Measurements from ENCODE around the gene PAX6. TPM values are rescaled to one million over a fixed set of nuclear protein-coding genes. Genes with fewer than 3 reads are reported as not detected.
A peak's percentile ranks its signal among the peaks of the same experiment; 100 is the strongest.

PAX6 gene
- total RNA-seq, 4 donors from 2014 or later, result 0.08 to 1.1 (median 0.55) TPM

DNA sequence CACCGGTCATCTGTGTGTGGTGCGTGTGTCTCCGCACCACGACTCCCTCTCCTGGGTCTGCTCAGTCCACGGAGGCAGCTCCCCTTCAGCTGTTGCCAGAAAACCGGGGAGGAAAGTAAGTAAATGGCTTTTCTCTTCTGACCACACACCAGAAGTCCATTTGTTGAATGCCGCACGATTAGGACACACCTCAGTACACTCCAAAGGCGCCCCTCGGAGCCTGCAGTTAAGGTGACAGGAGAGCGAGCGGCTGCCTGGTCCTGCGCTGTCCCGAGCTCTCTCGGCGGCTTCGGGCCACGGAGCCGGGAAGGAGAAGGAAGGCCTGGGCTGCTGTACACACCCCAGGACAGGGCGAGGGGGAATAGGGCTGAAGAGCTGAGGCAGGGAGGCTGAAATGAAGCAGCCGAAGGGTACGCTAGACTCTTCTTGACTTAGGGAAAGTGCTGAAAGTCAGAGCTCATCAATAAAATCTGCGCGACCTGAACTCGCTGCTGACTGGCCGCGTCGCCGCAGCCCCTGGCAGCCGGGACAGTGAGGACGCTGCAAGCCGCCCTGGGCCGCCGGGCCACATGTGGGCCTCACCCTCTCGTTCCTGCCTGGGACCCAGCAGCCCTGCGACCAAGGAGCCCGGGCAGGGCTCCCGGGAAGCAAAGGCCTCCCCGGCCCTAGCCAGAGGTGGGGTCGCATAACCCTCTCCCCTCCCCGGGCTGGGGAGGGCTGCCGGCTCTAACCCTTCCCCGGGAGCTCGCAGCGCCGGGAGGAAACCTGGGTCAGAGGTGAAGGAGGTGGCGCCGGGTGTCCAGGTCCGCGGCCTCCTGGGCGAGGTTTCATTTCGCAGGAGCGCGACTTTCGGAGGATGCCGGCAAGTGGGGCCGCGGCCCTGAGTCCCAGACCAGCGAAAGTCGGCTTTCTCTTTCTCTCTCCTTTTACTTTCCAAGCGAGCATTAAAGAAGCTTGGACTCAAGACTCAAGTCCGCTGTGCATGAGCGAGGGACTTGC lies 1.6 kb upstream of the PAX6 start:
- peaks cover 100% of the 10 kb centered on the region for H3K27me3 ChIP-seq
- ATAC-seq, result no peak
- no peak overlapping the region for H3K27ac ChIP-seq
- no peaks in the 10 kb centered on the region for H3K36me3 ChIP-seq
- WGBS, 2 donors (ENCODE audit: low coverage in 1 of 2), result 15 to 25% methylated on average over 4 to 13 of the region's 63 CpGs
- H3K4me3 ChIP-seq, result peak overlapping the region in 1 of 2 donors; percentile 52
- no peak for TF ChIP-seq POLR2A (IDR thresholded peaks at IDR 0.05)
- TF ChIP-seq POLR2AphosphoS5 (IDR thresholded peaks at IDR 0.05), result no peak
- no peak for TF ChIP-seq EP300 (IDR thresholded peaks at IDR 0.05)
- TF ChIP-seq, protein P1, sequence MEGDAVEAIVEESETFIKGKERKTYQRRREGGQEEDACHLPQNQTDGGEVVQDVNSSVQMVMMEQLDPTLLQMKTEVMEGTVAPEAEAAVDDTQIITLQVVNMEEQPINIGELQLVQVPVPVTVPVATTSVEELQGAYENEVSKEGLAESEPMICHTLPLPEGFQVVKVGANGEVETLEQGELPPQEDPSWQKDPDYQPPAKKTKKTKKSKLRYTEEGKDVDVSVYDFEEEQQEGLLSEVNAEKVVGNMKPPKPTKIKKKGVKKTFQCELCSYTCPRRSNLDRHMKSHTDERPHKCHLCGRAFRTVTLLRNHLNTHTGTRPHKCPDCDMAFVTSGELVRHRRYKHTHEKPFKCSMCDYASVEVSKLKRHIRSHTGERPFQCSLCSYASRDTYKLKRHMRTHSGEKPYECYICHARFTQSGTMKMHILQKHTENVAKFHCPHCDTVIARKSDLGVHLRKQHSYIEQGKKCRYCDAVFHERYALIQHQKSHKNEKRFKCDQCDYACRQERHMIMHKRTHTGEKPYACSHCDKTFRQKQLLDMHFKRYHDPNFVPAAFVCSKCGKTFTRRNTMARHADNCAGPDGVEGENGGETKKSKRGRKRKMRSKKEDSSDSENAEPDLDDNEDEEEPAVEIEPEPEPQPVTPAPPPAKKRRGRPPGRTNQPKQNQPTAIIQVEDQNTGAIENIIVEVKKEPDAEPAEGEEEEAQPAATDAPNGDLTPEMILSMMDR (IDR thresholded peaks at IDR 0.05), result no peak
- H3K9me3 ChIP-seq, result no peaks in the 10 kb centered on the region
- H3K4me1 ChIP-seq, result peaks cover 0 to 86% (median 75%) of the 10 kb centered on the region in 3 donors

DNA sequence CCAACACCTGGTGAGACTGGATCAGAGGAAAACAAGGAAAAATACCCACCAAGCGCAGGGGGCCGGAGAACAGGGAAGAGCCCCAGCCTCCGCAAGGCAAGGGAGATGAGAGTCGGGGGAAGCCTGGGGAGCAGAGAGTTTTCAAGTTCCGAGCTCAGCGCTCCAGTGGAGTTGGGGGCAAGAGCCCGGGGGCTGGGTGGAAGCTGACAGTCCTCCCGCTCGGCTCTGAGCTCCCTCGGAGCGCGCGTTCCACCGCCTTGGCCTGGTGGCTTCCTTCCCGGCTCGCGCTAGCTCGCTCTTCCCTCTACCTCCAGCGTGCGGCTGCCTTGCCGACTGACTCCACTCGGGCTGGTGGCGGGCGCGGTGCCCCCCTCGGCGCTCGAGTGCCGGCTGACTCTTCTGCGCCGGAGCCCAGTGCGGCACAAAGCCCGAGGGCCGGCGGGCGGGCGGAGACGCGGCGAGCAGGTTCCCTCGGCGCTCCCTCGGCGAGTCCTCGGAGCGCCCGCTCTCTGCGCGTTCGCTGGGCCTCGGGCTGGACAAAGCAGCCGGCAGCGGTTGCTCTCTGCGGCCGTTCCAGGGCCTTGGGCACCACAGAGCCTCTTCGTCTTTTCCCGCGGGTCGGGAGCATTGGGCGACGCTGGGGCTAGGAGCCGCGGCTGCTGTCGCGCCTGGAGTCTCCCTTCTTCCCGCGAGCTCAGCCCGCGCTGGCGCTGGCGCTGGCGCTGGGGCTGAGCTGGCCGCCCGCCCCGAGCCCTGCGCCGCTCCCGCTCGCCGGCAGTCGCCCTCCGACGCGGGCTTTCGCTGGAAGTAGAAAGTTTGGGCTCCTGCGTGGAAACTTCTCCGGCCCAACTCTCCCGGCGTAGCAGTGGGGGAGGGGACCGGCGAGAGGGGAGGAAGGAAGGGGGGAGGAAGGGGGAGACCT lies 1.0 kb downstream of the PAX6 start:
- WGBS, 2 donors (ENCODE audit: low coverage in 1 of 2), result 10% methylated on average over 6 of the region's 91 CpGs; no CpG with 5 or more reads in 1 of the 2 donors
- H3K9me3 ChIP-seq, result no peaks in the 10 kb centered on the region
- peaks cover 100% of the 10 kb centered on the region for H3K27me3 ChIP-seq
- H3K27ac ChIP-seq, result no peak overlapping the region
- H3K4me1 ChIP-seq, result peaks cover 0 to 76% (median 57%) of the 10 kb centered on the region in 3 donors
- no peaks in the 10 kb centered on the region for H3K36me3 ChIP-seq
- peak; percentile 19 for ATAC-seq
- H3K4me3 ChIP-seq, result peak overlapping the region; percentile 8 to 52
- TF ChIP-seq EP300 (IDR thresholded peaks at IDR 0.05) (no peak), POLR2A (IDR thresholded peaks at IDR 0.05) (no peak), POLR2AphosphoS5 (IDR thresholded peaks at IDR 0.05) (no peak)
- TF ChIP-seq, protein P1 (IDR thresholded peaks at IDR 0.05), result no peak

DNA sequence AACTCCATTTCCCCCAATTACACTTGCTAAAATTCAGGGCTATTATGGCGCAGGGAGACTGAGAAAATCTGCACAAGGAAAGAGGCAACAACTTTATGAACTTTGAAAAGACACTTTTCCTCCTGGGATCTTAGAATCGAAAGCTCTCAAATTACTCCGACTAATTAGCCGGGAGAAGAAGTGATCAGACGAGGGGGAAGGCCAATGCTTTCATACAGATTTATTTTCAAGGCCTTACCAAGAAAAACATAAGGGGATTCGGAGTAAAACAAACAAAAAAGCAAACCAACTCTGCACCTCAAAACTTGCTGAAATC lies 1.6 kb downstream of the PAX6 start:
- H3K27me3 ChIP-seq, result peaks cover 100% of the 10 kb centered on the region
- H3K9me3 ChIP-seq, result no peaks in the 10 kb centered on the region
- TF ChIP-seq POLR2A (IDR thresholded peaks at IDR 0.05) (no peak), EP300 (IDR thresholded peaks at IDR 0.05) (no peak)
- TF ChIP-seq, protein P1 (IDR thresholded peaks at IDR 0.05), result no peak
- 30 to 38% methylated on average over 5 to 6 of the region's 6 CpGs for WGBS, 2 donors (ENCODE audit: low coverage in 1 of 2)
- no peak overlapping the region for H3K27ac ChIP-seq
- peaks cover 0 to 76% (median 56%) of the 10 kb centered on the region in 3 donors for H3K4me1 ChIP-seq
- H3K36me3 ChIP-seq, result no peaks in the 10 kb centered on the region
- H3K4me3 ChIP-seq, result peak overlapping the region in 1 of 2 donors; percentile 52
- ATAC-seq, result no peak

DNA sequence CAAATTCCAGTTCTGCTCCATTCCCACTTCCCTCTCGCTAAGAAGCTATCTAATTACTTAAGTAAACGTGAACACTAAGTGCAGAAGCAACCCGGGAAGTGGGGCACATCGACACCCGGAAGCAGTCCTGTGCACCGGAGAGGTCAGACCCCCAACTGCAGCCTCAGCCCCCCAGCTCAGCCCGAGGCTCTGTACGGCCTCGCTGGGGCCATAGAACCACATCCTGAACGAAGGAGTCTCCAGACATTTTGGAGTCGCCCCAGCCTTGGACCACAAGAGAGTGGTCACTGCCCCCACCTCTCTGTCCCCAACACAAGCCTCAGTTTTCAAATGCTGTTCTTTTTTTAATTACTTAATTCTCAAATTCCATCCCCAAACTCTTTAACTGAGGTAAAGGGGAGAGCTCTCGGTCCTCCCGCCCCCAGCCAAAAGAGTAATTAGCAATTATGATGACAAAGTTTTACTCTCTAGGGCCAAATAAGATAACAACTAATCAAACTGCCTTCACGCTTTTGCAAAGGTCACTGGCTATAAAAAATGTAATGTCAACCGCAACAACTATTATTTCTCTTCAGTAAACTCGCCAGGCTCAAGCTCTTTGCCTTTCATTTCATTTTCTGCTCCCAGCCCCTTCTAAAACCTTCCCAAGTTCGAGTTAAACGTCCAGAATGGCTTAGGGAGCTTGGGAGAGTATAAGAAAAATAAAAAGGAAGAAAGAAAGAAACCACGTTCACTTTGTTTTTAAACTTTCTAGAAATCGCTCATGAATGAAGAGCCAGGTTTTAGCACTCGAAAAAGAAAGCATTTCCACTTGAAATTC lies 2.2 kb downstream of the PAX6 start:
- H3K27me3 ChIP-seq, result peaks cover 100% of the 10 kb centered on the region
- ATAC-seq, result no peak
- H3K9me3 ChIP-seq, result no peaks in the 10 kb centered on the region
- WGBS, 2 donors (ENCODE audit: low coverage in 1 of 2), result 12 to 19% methylated on average over 13 to 16 of the region's 21 CpGs
- no peaks in the 10 kb centered on the region for H3K36me3 ChIP-seq
- no peak overlapping the region for H3K27ac ChIP-seq
- no peak overlapping the region for H3K4me3 ChIP-seq
- TF ChIP-seq, protein P1 (IDR thresholded peaks at IDR 0.05), result no peak
- TF ChIP-seq POLR2A (IDR thresholded peaks at IDR 0.05) (no peak), POLR2AphosphoS5 (IDR thresholded peaks at IDR 0.05) (no peak), EP300 (IDR thresholded peaks at IDR 0.05) (no peak)
- peaks cover 0 to 76% (median 50%) of the 10 kb centered on the region in 3 donors for H3K4me1 ChIP-seq
